Left ventricle myocardium superior (tissue), 1 donor: Measurements from ENCODE around the gene MFSD6. TPM values are rescaled to one million over a fixed set of nuclear protein-coding genes. Genes with fewer than 3 reads are reported as not detected.
A peak's percentile ranks its signal among the peaks of the same experiment; 100 is the strongest.
"Not testable (repeated sequence)": the region's sequence is repeated elsewhere in the genome, so short reads cannot be mapped to it uniquely, and the experiment has no call there.

Experiments used
- ATAC-seq: fragments of 200-7000 bp; cut with Tn5 transposase; one replicate; pipeline ENCODE4 v1.9.1; 2020; ENCODE audit warnings: mild to moderate bottlenecking, moderate library complexity
- DNase-seq: peaks from one replicate; pipeline ENCODE4 v3.0.0-alpha.2; 2020
- intact Hi-C: fragments of 100-400 bp; cut with micrococcal nuclease; formaldehyde crosslinking; loops from one replicate; pipeline ENCODE4 v1.11.0; 2022
- total RNA-seq: library from RNA; stranded (reverse); fragmentation: NEBNext Ultra II Directional; extraction: Animal tissue kit (Norgen Biotek cat#: 25700); gene quantifications from one replicate; pipeline ENCODE4 v1.2.1, GENCODE V29; 2021
- donor health status: DM: no; HTN: yes; CAD: no; lungs with severe emphysema.

The MFSD6 gene
- total RNA-seq, 1 donor from 2014 or later: 24.4 TPM

DNA sequence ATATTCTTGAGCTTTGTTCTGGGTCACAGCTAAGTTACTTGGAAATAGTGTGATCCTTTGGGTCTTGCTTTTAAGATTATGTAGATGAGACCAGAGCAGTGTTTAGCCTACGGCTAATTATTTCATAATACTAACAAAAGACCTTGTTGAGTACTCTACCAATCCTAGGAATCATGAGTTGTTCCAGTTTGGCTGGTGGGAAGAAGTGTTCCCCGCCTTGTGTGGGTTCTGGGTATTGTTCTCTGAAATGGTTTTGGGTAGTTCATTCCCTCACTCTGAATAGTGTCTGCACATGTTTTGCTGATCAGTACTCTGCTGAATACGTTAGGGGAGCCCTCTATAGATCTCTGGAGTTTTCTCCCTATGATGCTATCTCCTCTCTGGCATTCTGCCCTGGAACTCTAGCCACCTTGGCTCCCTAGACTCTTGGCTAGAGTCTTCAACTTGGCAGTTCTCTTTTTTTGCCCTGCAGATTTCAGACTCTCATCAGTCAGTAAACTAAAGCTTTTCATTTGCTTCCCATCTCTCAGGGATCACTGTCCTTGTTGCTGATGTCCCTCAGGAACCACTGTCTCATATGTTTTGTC lies 78.0 kb downstream of the MFSD6 start:
- intact Hi-C loops: no loop called here
- ATAC-seq (peak; percentile 40), DNase-seq (no peak)

DNA sequence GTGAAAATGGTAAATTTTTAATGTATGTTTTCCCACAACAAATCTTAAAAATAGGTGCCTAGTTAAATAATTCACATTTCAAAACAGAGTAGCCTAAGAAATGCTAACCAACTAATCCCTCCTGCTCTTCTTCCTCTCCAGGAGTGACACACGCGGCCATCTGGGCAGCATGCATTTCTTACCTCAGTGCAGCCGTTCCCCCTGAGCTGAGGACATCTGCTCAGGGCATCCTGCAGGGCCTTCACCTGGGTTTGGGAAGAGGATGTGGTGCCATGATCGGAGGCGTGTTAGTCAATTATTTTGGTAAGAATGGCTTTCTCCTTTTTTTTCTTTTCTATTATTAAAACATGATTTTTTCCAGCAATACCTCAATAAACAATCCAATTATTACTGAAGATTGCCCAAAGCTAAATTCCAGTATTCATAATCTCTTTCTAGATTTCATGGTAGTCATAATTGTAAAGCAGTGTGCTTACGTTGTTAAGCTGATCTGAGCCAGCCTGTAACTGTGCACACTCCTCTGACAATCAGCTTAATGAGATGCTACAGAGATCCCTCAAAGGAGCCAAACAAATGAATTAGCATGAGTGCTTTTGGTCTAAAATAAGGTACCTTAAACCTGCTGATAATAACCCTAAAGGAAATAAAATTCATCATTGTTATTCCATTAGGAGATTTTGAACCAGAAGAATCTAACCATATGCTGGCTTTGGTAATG lies 80.5 kb downstream of the MFSD6 start:
- DNase-seq (no peak), ATAC-seq (no peak)
- intact Hi-C loops: no loop called here

DNA sequence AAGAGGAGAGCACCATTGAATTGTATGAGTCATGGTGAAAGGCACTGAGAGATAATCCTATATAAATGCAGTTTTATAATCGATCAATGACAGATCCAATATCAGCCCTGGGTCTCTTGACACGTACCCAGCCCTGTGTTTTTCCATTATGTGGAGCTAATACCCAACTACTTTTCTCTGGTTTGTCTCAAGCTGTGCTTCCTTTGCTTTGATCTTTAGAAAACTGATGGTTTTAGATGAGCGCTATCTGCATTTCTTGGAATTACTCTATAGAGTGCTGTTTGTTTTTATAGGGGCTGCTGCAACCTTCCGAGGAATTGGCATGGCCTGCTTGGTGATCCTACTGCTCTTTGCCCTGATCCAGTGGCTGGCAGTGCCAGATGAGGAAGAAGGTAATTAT lies 81.3 kb downstream of the MFSD6 start:
- ATAC-seq: no peak
- no peak for DNase-seq
- intact Hi-C loops: no loop called here

DNA sequence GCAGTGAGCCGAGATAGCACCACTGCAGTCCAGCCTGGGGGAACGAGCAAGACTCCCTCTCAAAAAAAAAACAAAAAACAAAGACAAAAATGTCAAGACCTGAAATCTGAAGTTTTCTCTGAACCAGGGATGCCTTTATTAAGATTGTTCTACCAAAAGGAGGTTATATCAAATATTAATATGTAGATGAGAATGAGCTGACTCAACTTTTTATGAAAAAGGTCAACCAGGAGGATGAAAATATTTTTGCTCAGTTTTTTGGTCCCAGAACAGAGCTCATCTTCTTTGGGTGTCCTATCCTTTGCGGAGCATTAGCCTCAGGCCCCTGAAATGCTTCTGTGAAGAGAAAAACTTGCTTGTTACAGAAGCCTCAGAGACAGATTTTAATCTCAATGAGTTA lies 82.3 kb downstream of the MFSD6 start:
- intact Hi-C loops: no loop called here

DNA sequence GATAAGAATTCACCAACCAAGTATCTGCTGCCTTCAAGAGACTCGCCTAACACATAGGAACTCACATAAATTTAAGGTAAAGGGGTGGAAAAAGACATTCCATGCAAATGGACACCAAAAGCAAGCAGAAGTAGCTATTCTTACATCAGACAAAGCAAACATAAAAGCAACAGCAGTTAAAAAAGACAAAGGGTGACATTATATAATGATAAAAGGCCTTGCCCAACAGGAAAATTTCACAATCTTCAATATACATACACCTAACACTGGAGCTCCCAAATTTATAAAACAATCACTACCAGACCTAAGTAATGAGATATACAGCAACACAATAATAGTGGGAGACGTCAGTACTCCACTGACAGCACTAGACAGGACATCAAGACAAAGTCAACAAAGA lies 84.9 kb downstream of the MFSD6 start:
- intact Hi-C loops: no loop called here
- DNase-seq (no peak), ATAC-seq (no peak)

More for the DNA sequence above, 82.3 kb downstream of the MFSD6 start:
- DNase-seq: no peak
- no peak for ATAC-seq

DNA sequence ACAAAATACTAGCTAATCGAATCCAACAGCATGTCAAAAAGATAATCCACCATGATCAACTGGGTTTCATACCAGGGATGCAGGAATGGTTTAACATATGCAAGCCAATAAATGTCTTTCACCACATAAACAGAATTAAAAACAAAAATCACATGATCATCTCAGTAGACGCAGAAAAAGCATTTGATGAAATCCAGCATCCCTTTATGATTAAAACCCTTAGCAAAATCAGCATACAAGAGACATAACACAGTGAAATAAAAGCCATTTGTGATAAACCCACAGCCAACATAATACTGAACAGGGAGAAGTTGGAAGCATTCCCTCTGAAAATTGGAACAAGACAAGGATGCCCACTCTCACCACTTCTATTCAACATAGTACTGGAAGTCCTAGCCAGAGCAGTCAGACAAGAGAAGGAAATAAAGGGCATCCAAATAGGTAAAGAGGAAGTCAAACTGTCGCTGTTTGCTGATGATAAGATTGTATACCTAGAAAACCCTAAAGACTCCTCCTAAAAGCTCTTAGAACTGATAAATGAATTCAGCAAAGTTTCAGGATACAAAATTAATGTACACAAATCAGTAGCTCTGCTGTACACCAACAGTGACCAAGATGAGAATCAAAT lies 86.6 kb downstream of the MFSD6 start:
- DNase-seq, intact Hi-C loops, ATAC-seq: not testable (repeated sequence)

DNA sequence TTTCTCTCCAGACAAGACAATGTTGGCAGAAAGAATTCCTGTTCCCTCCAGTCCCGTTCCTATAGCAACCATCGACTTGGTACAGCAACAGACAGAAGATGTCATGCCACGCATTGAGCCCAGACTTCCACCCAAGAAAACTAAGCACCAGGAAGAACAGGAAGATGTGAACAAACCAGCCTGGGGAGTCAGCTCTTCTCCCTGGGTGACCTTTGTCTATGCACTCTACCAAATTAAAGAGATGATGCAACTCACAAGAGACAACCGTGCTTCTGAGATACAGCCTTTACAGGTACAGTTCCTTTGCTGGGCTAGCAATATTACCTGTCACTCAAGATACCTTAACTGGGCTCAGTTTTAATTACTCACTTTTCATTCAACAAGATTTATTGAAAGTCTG lies 89.3 kb downstream of the MFSD6 start:
- ATAC-seq: no peak
- intact Hi-C loops: no loop called here
- DNase-seq: no peak

DNA sequence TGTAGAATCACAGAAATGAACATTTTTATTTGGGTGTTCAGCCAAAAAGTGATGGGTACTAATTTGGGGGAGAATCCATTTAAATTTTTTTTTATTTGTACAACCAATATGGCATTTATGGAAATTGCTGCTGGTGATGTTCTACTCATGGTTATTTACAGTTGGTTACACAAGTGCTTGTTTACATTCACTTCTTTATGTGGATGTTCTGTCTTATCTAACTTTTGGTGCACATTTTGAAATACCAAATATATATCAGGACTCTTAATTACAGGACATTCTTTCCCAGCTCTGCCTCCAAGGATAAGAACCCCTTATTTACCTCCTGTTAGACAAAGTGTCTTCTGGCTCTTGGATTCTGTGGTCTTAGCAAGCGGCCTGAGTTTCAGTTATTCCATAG lies 91.1 kb downstream of the MFSD6 start:
- intact Hi-C loops: no loop called here
- ATAC-seq: no peak

DNA sequence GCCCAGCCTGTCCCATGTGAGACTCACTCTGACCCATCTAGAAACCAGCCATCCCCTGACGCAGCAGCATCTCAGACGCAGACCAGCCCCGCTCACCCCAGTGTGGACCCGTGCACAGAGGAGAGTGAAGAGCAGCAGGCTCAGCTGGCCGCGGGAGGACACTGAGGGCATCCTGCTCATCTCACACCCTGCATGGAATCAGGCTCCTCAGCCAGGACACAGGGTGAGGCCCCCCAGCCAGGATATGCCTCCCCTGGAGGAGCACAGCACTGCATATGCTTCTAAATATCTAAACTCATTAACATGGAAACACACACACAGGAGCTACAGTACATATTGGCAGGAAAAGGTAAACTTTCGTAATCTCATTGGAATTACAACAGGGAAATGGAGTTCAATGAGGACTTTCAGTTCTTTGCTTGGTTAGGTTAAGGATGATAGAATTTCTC lies 91.9 kb downstream of the MFSD6 start:
- intact Hi-C loops: loop anchor here (10.0 kb wide), 1 partner anchor 115 kb away; no protein-coding TSS in a partner anchor
- DNase-seq: no peak

More for the DNA sequence above, 91.1 kb downstream of the MFSD6 start:
- no peak for DNase-seq

DNA sequence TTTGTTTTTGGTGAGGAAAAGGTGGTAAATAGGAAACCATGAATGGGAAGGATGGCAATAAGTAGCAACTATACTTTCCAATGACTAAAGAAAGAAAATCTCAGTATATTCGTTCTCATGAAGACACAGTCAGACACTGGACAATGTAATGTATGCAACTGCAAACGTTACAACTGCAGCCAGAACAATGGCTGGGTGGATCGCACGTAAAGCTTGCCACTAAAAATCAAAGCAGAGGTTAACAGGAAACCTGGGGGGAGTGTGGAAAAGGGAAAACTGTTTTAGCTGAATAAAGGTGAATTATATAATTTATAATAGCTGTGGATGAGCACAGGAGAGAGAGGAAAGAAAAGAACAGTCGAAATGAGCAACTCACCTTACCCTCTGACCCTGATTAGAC lies 93.1 kb downstream of the MFSD6 start:
- ATAC-seq (no peak), DNase-seq (no peak)
- intact Hi-C loops: loop anchor here (10.0 kb wide), 1 partner anchor 116 kb away; no protein-coding TSS in a partner anchor

More for the DNA sequence above, 91.9 kb downstream of the MFSD6 start:
- no peak for ATAC-seq

DNA sequence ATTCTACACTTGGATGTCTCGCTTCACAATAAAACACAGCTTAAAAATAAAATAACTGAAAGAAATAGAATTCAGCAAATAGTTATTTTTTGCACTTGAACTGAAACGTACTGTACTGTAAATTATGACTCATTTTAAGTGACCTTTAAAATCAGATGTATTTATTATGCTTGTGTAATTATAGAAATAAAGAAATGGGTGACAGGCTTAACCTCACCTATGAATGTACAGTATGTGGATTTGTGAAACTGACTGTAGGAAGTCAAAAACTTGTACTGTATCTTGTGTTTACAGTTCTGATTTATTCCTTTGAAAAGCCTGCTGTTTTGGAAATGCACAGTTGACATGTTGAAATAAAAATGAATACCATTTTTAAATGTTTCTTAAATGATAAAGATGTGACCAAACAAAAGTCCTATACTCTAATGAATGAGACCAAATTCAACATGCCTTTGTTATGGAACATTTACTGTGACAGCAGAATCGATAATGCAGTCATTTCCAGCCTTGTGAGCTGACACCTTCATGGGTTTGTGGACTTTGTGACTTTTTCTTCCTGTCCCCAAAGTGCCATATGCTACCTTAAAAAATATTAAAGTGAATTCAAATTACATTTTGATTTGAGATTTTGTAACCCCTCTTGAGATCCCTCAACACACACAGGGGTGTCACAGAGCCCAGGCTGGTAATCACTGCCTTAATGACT lies 93.7 kb downstream of the MFSD6 start:
- no peak for DNase-seq
- intact Hi-C loops: loop anchor here (10.0 kb wide), 1 partner anchor 117 kb away; no protein-coding TSS in a partner anchor
- ATAC-seq: no peak

DNA sequence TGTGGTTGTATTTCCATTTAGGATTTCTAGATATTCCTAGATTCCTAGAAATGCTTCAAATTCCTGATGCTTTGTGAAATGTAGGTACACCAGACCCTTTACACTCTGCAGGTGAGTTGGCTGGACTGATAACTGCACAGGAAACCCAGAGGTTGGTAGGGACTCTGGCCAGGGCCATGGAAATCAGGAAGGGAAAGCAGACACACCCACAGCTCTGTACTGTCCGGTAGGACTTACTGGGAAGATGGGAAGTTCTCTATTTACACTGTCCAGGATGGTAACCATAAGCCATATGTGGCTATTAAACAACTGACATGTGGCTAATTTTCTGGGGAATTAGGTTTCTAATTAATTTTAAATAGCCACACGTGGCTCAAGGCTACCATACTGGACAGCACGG lies 94.9 kb downstream of the MFSD6 start:
- intact Hi-C loops: loop anchor here (10.0 kb wide), 1 partner anchor 118 kb away; no protein-coding TSS in a partner anchor
- ATAC-seq: peak; percentile 38

DNA sequence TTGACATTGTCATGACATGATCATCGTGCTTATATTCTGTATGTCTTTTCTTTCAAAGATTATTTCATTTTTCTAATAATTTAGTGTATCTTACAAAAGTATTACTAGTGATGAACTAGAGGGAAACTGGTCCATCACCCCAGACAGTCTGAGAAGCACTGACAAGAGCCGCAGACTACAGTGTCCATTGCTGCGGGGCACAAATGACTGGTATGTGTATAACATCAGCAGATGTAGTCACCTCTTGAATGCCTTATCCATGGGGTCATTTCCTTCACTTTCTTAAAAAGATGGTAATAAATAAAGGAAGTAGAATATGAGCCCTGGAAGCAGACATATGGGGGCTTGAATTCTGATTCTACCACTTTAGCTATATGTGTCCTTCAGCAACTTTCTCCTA lies 96.8 kb downstream of the MFSD6 start:
- intact Hi-C loops: loop anchor here (10.0 kb wide), 1 partner anchor 120 kb away; no protein-coding TSS in a partner anchor
- no peak for DNase-seq
- no peak for ATAC-seq

More for the DNA sequence above, 94.9 kb downstream of the MFSD6 start:
- no peak for DNase-seq

DNA sequence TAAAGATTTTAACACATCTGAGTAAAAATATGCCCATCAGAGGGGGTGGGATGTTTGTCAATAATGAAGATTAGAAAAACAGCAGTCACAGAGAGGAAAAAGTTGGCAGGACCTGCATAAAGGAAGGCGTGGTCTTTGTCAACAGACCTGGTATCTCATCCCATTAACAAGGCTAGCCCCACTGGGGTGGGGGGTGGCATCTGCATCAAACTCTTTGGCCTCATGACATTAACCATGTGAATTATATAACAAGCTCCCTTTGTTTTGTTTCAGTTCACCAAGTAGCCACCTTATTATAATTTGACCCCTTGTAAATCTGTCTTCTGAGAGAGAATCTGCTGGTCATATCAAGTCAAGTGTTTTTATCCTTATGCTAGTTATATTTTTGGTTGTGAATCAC lies 97.5 kb downstream of the MFSD6 start:
- ATAC-seq (no peak), DNase-seq (no peak)
- intact Hi-C loops: loop anchor here (10.0 kb wide), 1 partner anchor 121 kb away; no protein-coding TSS in a partner anchor

DNA sequence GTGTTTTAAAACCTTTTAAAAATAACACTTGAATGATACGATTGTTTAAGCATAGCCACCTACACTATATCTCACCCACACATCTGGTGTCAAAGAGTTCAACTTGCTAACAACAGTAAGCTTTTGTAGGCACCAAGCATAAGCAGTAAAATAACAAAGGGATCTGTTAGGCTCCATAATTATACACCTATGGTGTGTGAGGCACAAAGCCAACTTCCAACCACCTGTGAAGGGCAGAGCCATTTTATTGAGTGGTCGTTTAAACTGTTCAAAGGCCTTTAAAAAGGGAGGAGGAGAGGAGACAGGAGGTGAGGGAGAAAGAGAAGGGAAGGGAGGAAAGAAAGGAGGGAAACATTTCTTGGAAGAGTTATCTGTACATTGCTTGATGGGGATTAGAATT lies 98.5 kb downstream of the MFSD6 start:
- intact Hi-C loops: loop anchor here (10.0 kb wide), 1 partner anchor 122 kb away; no protein-coding TSS in a partner anchor
- DNase-seq: no peak
- no peak for ATAC-seq

DNA sequence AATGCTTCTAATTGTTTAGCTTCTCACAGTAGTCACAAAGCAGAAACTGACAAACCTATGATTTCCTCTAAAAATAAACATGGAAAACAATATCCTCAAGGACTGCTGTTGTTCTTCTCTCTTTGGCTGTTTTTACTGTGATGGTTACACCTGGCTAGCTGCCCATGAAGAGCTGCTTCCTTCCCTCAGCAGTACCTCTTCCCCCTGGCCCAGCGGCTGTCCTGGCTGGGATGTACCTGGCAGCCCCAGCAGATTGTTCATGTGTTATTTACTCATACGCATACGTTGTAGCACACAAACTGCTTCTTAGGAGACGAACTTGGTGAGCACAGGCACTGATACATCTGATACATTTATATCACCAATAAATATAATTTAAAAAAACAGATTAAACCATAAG lies 99.0 kb downstream of the MFSD6 start:
- ATAC-seq: no peak
- no peak for DNase-seq
- intact Hi-C loops: loop anchor here (10.0 kb wide), 1 partner anchor 122 kb away; no protein-coding TSS in a partner anchor

DNA sequence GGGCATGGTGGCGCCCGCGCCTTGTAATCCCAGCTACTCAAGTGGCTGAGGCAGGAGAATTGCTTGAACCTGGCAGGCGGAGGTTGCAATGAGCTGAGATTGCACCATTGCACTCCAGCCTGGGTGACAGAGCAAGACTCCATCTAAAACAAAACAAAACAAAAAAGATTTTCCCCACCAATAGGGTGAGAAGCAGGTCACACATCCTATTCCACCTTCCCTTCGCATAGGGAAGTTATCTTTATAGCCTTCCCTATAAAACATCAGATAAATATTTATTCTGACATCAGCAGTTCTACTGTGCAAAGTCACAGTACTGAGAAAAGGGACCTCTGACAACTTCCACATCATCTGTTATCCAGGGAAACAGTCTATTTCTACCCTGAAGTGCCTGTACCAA lies 101.7 kb downstream of the MFSD6 start:
- not testable (repeated sequence) for DNase-seq, ATAC-seq
- intact Hi-C loops: loop anchor here (10.0 kb wide), 1 partner anchor 125 kb away; no protein-coding TSS in a partner anchor

DNA sequence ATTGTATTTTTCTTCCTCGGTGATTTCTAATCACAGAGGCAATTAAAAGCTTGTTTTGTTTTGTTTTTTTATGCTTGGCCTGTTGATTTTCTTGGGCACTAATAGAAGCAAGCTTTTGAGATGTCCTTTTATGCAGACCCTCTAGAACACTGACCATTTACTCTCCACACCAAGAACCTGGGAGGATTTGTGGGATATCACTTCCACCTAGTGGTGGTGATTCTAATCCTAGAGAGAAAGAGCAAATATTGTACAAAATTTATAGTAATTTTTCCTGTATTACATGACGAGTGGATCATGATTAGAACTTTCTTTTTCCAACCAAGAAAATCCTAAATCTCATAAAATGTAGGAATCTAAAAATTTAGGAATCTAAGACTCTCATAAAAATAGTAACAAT lies 102.9 kb downstream of the MFSD6 start:
- no peak for DNase-seq
- intact Hi-C loops: no loop called here
- no peak for ATAC-seq

DNA sequence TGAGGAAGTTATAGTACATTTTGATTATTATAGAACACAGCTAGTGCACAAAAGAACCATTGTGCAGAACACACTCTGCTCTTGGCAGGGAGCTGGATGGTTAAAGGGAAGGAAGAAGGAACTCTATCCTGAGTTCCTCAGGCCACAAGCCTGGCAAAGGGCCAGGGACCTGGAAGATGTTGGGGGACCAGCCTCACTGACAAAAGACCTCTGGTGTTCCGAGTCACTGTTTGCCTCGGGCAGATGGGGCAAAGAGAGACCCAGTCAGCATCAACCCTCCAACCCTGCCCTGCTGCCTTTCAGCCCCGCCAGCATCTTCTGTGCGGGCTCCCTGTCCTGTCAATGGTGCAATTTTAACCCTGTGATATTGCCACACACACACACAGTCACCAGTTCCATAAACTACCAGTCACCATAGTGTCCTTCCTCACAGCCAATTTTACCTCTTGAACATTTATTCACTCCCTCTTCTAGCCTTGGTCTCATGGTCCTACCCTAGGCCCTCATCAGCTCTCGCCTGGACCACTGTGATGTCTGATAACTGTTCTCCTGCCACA lies 104.5 kb downstream of the MFSD6 start:
- DNase-seq: no peak
- ATAC-seq: no peak
- intact Hi-C loops: no loop called here
